Lower leg skin (tissue), 3 donors: ENCODE results near the gene ADD1.

Experiments
- POLR2A ChIP-seq, 2 donors: fragments of 450-650 bp; IDR thresholded peaks; one replicate each; pipeline ENCODE4 v1.6.1; 2016 to 2017; ENCODE audit warnings: antibody characterized with exemption in 2 of 2, mild to moderate bottlenecking in 1 of 2, moderate library complexity in 1 of 2
- TF ChIP-seq, protein P1 (sequence below), 3 donors: fragments of 450-650 bp; IDR thresholded peaks; one replicate each; pipeline ENCODE4 v1.5.1; 2016; ENCODE audit warnings: antibody characterized with exemption in 3 of 3, mild to moderate bottlenecking in 3 of 3, moderate library complexity in 2 of 3

- TF ChIP-seq, protein P1, sequence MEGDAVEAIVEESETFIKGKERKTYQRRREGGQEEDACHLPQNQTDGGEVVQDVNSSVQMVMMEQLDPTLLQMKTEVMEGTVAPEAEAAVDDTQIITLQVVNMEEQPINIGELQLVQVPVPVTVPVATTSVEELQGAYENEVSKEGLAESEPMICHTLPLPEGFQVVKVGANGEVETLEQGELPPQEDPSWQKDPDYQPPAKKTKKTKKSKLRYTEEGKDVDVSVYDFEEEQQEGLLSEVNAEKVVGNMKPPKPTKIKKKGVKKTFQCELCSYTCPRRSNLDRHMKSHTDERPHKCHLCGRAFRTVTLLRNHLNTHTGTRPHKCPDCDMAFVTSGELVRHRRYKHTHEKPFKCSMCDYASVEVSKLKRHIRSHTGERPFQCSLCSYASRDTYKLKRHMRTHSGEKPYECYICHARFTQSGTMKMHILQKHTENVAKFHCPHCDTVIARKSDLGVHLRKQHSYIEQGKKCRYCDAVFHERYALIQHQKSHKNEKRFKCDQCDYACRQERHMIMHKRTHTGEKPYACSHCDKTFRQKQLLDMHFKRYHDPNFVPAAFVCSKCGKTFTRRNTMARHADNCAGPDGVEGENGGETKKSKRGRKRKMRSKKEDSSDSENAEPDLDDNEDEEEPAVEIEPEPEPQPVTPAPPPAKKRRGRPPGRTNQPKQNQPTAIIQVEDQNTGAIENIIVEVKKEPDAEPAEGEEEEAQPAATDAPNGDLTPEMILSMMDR (IDR thresholded peaks at IDR 0.05), result no peak
- no peak for TF ChIP-seq POLR2A (IDR thresholded peaks at IDR 0.05)
These were observed 118.3 kb downstream of the ADD1 start for GRCh38 chr4:2961811-2962441.
